Common myeloid progenitor, CD34-positive (primary cell): ENCODE measurements around the gene MTHFR.

Source experiments
- CTCF ChIA-PET: fragments of 350-600 bp; sonication (Branson Sonifier 250); formaldehyde crosslinking; loops from one replicate; lab custom pipeline; 2021; ENCODE audit warnings: antibody characterized with exemption; lab: Charles Lee
- POLR2A ChIA-PET: fragments of 350-600 bp; sonication (Branson Sonifier 250); formaldehyde crosslinking; loops from one replicate; lab custom pipeline; 2021; ENCODE audit warnings: antibody characterized with exemption; lab: Charles Lee
- DNase-seq, 3 donors: peaks; one replicate each; pipeline versions ENCODE4 v3.0.0 to v3.0.0-alpha.2; 2013
- H3K27ac ChIP-seq, 2 experiments: 1 replicate in 1 of 2; 2 replicates in 1 of 2; pipeline ENCODE4 v1.7.0; 2013; ENCODE audit warnings: inconsistent platforms in 2 of 2, low read length in 2 of 2, mild to moderate bottlenecking in 2 of 2, low read depth in 1 of 2, moderate library complexity in 1 of 2; ENCODE audit not compliant: severe bottlenecking in 2 of 2, insufficient read depth in 1 of 2, poor library complexity in 1 of 2
- H3K27me3 ChIP-seq, 5 experiments: replicated peaks in 2 of 5; 1 replicate in 3 of 5; 2 replicates in 2 of 5; pipeline versions ENCODE4 v1.6.1 to v1.7.0; 2013; ENCODE audit warnings: low read length in 4 of 5, mild to moderate bottlenecking in 2 of 5, moderate library complexity in 2 of 5, inconsistent platforms in 1 of 5; ENCODE audit not compliant: insufficient read depth in 5 of 5, control insufficient read depth in 4 of 5
- H3K36me3 ChIP-seq, 4 experiments: 1 replicate in 2 of 4; 2 replicates in 2 of 4; pipeline versions ENCODE4 v1.6.1 to v1.7.0; 2013; ENCODE audit warnings: low read length in 3 of 4, control low read depth in 1 of 4, mild to moderate bottlenecking in 1 of 4; ENCODE audit not compliant: control insufficient read depth in 4 of 4, insufficient read depth in 4 of 4
- H3K4me1 ChIP-seq, 4 experiments: 1 replicate in 3 of 4; 2 replicates in 1 of 4; pipeline versions ENCODE4 v1.6.1 to v1.7.1; 2013; ENCODE audit warnings: low read length in 3 of 4, mild to moderate bottlenecking in 3 of 4, control low read depth in 1 of 4, inconsistent platforms in 1 of 4, moderate library complexity in 1 of 4; ENCODE audit not compliant: control insufficient read depth in 4 of 4, insufficient read depth in 4 of 4; ENCODE audit errors: control extremely low read depth in 1 of 4
- H3K4me3 ChIP-seq, 7 experiments: 1 replicate in 4 of 7; 2 replicates in 3 of 7; pipeline versions ENCODE4 v1.5.1 to v1.7.0; 2013; ENCODE audit warnings: mild to moderate bottlenecking in 7 of 7, low read length in 6 of 7, moderate library complexity in 6 of 7, inconsistent platforms in 2 of 7, low read depth in 2 of 7, control low read depth in 1 of 7; ENCODE audit not compliant: insufficient read depth in 4 of 7, control insufficient read depth in 1 of 7; ENCODE audit errors: extremely low read depth in 1 of 7
- H3K9me3 ChIP-seq, 5 experiments: 1 replicate in 4 of 5; 2 replicates in 1 of 5; pipeline versions ENCODE4 v1.6.1 to v1.7.1; 2013; ENCODE audit warnings: low read length in 4 of 5, mild to moderate bottlenecking in 2 of 5, inconsistent platforms in 1 of 5, low read depth in 1 of 5, moderate library complexity in 1 of 5; ENCODE audit not compliant: control insufficient read depth in 4 of 5, insufficient read depth in 2 of 5; ENCODE audit errors: control extremely low read depth in 1 of 5
- WGBS: methylation state at CpG from one replicate; pipeline ENCODE4 v1.1.5; 2013; ENCODE audit not compliant: insufficient coverage; 5-methylcytosine and 5-hydroxymethylcytosine counted together

MTHFR gene

GRCh38 chr1:11831945-11832725 lies 26.4 kb upstream of the MTHFR start:
- ChIA-PET CTCF (interaction anchor here (0.9 to 1.5 kb wide), 2 partner anchors 8 to 25 kb away, joined by 4 to 6 read pairs; no protein-coding TSS in a partner anchor), POLR2A (interaction anchor here (1.3 kb wide), 1 partner anchor 76 kb away, joined by 4 read pairs; no protein-coding TSS in a partner anchor)
- Histone ChIP-seq H3K4me3 (no peak overlapping the region), H3K4me1 (no peaks in the 10 kb centered on the region), H3K9me3 (no peaks in the 10 kb centered on the region), H3K27me3 (no peaks in the 10 kb centered on the region), H3K36me3 (peaks cover 8 to 88% (median 68%) of the 10 kb centered on the region in 4 experiments), H3K27ac (no peak overlapping the region)
- DNase-seq, result no peak
- 89% methylated on average over 8 of the region's 9 CpGs for WGBS

GRCh38 chr1:11828511-11828910 lies 22.7 kb upstream of the MTHFR start:
- peaks cover 11 to 88% (median 67%) of the 10 kb centered on the region in 4 experiments for H3K36me3 ChIP-seq
- ChIA-PET CTCF (interaction anchor here (1.1 to 1.6 kb wide), 4 partner anchors 10 to 48 kb away, joined by 3 to 4 read pairs (median 3); no protein-coding TSS in a partner anchor), POLR2A (interaction anchor here (0.9 kb wide), 1 partner anchor 79 kb away, joined by 3 read pairs; no protein-coding TSS in a partner anchor)
- no peak overlapping the region for H3K27ac ChIP-seq
- 93% methylated on average over 19 of the region's 19 CpGs for WGBS
- H3K4me1 ChIP-seq, result no peaks in the 10 kb centered on the region
- no peak overlapping the region for H3K4me3 ChIP-seq
- H3K9me3 ChIP-seq, result no peaks in the 10 kb centered on the region
- no peak for DNase-seq
- H3K27me3 ChIP-seq, result no peaks in the 10 kb centered on the region

DNA sequence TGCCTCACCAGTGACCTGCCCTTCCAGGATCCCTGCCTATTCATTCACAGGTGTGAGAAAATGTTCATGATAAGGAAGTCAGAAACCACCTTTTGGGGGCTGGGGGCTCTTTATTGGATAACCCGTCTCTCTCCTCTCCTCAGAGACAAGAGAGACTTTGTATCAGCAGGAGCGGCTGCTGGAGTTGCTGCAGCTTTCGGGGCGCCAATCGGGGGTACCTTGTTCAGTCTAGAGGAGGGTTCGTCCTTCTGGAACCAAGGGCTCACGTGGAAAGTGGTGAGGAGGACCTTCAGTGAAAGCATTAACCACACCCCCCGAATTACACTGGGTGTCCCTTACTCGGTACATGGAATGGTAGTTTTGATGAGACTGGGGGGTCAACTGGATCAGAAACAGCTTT lies 21.2 kb upstream of the MTHFR start:
- no peaks in the 10 kb centered on the region for H3K4me1 ChIP-seq
- H3K4me3 ChIP-seq, result no peak overlapping the region
- no peak for DNase-seq
- ChIA-PET CTCF (no interaction called here), POLR2A (no interaction called here)
- H3K27ac ChIP-seq, result no peak overlapping the region
- H3K27me3 ChIP-seq, result no peaks in the 10 kb centered on the region
- 100% methylated on average over 6 of the region's 9 CpGs for WGBS
- H3K36me3 ChIP-seq, result peaks cover 16 to 87% (median 71%) of the 10 kb centered on the region in 4 experiments
- H3K9me3 ChIP-seq, result no peaks in the 10 kb centered on the region

DNA sequence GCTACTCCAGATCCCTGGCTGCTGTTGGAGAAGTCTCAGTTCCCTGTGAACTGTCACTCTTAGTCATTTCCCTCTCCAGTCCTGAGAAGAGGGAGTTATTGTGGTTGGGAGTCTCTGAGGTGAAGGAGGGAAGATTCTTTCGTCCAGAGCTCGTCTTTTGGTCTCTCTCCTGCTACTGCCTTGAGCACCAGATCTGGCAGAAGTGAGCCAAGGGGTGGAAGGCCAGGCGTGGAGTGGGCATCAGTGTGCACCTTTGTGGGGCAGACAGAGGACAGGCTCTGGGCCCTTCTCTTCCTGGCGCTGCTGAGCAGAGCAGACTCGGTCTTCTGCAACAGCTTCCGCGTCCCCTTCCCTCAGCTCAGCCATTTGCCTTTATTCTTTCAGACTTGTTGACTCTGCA lies 19.4 kb upstream of the MTHFR start:
- Histone ChIP-seq H3K27me3 (no peaks in the 10 kb centered on the region), H3K4me3 (no peak overlapping the region), H3K27ac (peak overlapping the region in 1 of 2 experiments; percentile 16), H3K4me1 (no peaks in the 10 kb centered on the region), H3K36me3 (peaks cover 19 to 93% (median 71%) of the 10 kb centered on the region in 4 experiments), H3K9me3 (no peaks in the 10 kb centered on the region)
- 99% methylated on average over 7 of the region's 7 CpGs for WGBS
- no peak for DNase-seq
- POLR2A ChIA-PET, result no interaction called here
- CTCF ChIA-PET, result interaction anchor here (0.9 kb wide), 1 partner anchor 13 kb away, joined by 3 read pairs; no protein-coding TSS in a partner anchor

DNA sequence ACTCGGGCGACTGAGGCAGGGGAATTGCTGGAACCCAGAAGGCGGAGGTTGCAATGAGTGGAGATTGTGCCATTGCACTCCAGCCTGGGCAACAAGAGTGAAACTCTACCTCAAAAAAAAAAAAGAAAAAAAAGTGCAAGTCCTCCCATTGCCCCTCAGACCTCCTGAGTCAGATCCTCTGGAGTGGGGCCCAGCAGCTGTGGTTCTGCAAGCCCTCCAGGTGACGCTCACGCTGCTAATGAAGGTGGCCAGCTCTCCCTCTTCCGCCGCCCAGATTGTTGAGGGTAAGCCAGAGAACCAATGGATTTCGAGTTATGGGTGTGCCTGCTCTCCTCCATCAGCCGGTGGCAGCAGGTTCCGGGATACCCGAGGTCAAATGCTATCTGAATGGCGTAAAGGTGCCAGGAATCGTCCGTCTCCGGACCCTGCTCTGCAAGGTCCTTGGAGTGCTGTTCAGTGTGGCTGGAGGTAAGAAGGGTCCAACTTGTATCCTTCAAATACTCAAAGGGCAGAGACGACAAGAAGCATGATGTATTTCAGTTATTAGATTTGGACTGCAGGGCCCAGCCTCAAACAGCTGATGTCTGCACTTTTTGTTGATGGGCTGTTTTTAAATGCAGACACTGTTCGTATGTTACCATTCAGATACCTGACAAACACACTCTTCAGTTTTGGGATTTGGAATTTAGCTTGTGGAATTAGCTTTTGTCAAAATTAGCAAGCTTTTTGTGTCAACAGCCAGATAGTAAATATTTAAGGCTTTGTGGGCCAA lies 17.8 kb upstream of the MTHFR start:
- no peaks in the 10 kb centered on the region for H3K4me1 ChIP-seq
- H3K27ac ChIP-seq, result no peak overlapping the region
- 93% methylated on average over 15 of the region's 17 CpGs for WGBS
- H3K9me3 ChIP-seq, result no peaks in the 10 kb centered on the region
- POLR2A ChIA-PET, result interaction anchor here (0.5 kb wide), 1 partner anchor 10 kb away, joined by 4 read pairs; no protein-coding TSS in a partner anchor
- DNase-seq, result no peak
- CTCF ChIA-PET, result interaction anchor here (1.0 kb wide), 1 partner anchor 15 kb away, joined by 3 read pairs; no protein-coding TSS in a partner anchor
- H3K27me3 ChIP-seq, result no peaks in the 10 kb centered on the region
- H3K36me3 ChIP-seq, result peaks cover 20 to 92% (median 67%) of the 10 kb centered on the region in 4 experiments
- no peak overlapping the region for H3K4me3 ChIP-seq

GRCh38 chr1:11822091-11822490 lies 16.3 kb upstream of the MTHFR start:
- ChIA-PET POLR2A (no interaction called here), CTCF (interaction anchor here (0.6 kb wide), 1 partner anchor 18 kb away, joined by 3 read pairs; no protein-coding TSS in a partner anchor)
- Histone ChIP-seq H3K4me3 (no peak overlapping the region), H3K27me3 (no peaks in the 10 kb centered on the region), H3K36me3 (peaks cover 25 to 88% (median 61%) of the 10 kb centered on the region in 4 experiments), H3K4me1 (no peaks in the 10 kb centered on the region), H3K27ac (no peak overlapping the region), H3K9me3 (no peaks in the 10 kb centered on the region)
- no peak for DNase-seq
- 100% methylated on average over 2 of the region's 3 CpGs for WGBS
